Parathyroid adenoma (tissue), 2 donors: ENCODE data around the gene RASSF4.

Experiments used
- H2AFZ ChIP-seq: fragments of 300-600 bp; sonication (generic); one replicate; pipeline ENCODE4 v1.7.0; 2017; ENCODE audit warnings: antibody characterized with exemption, mild to moderate bottlenecking
- H3K27ac ChIP-seq: fragments of 300-600 bp; sonication (generic); one replicate; pipeline ENCODE4 v1.7.0; 2017
- H3K27me3 ChIP-seq: fragments of 300-600 bp; sonication (generic); one replicate; pipeline ENCODE4 v1.7.0; 2017; ENCODE audit warnings: low read length; ENCODE audit not compliant: control insufficient read depth, insufficient read depth
- H3K36me3 ChIP-seq: fragments of 300-600 bp; sonication (generic); one replicate; pipeline ENCODE4 v1.7.0; 2017; ENCODE audit warnings: low read length; ENCODE audit not compliant: control insufficient read depth, insufficient read depth
- H3K4me1 ChIP-seq: fragments of 300-600 bp; sonication (generic); one replicate; pipeline ENCODE4 v1.7.0; 2017; ENCODE audit warnings: control low read depth
- H3K4me2 ChIP-seq: fragments of 300-600 bp; sonication (generic); one replicate; pipeline ENCODE4 v1.7.0; 2017; ENCODE audit warnings: low read length
- H3K4me3 ChIP-seq: fragments of 300-600 bp; sonication (generic); one replicate; pipeline ENCODE4 v1.7.0; 2017; ENCODE audit warnings: low read depth, low read length
- H3K79me2 ChIP-seq: fragments of 300-600 bp; sonication (generic); one replicate; pipeline ENCODE4 v1.7.0; 2017; ENCODE audit warnings: control low read depth
- H3K9ac ChIP-seq: fragments of 300-600 bp; sonication (generic); one replicate; pipeline ENCODE4 v1.7.0; 2017; ENCODE audit warnings: mild to moderate bottlenecking
- H3K9me3 ChIP-seq: fragments of 300-600 bp; sonication (generic); one replicate; pipeline ENCODE4 v1.7.0; 2017; ENCODE audit warnings: low read length; ENCODE audit not compliant: control insufficient read depth
- CTCF ChIP-seq: fragments of 300-600 bp; sonication (generic); IDR thresholded peaks from one replicate; pipeline ENCODE4 v1.7.0; 2017; ENCODE audit warnings: antibody characterized with exemption, mild to moderate bottlenecking
- donor health status: primary hyperparathyroidism.

The RASSF4 gene

GRCh38 chr10:44989597-44990301, 30.1 kb downstream of the RASSF4 start:
- Histone ChIP-seq H3K27me3 (no peaks in the 10 kb centered on the region), H3K27ac (no peak overlapping the region), H3K9me3 (no peaks in the 10 kb centered on the region), H3K79me2 (no peaks in the 10 kb centered on the region), H3K4me2 (no peak overlapping the region), H3K9ac (no peak overlapping the region), H3K4me1 (no peaks in the 10 kb centered on the region), H2AFZ (no peak overlapping the region), H3K36me3 (no peaks in the 10 kb centered on the region), H3K4me3 (no peak overlapping the region)
- TF ChIP-seq CTCF = no peak

- H3K9me3 ChIP-seq = no peaks in the 10 kb centered on the region
- H3K4me3 ChIP-seq = no peak overlapping the region
- H3K4me1 ChIP-seq = no peaks in the 10 kb centered on the region
- H3K79me2 ChIP-seq = no peaks in the 10 kb centered on the region
- H2AFZ ChIP-seq = no peak overlapping the region
- no peak for TF ChIP-seq CTCF
- no peaks in the 10 kb centered on the region for H3K36me3 ChIP-seq
- no peaks in the 10 kb centered on the region for H3K27me3 ChIP-seq
- H3K4me2 ChIP-seq = no peak overlapping the region
- H3K27ac ChIP-seq = no peak overlapping the region
- no peak overlapping the region for H3K9ac ChIP-seq
Observed at GRCh38 chr10:44990302-44990655, 30.7 kb downstream of the RASSF4 start.

- H2AFZ ChIP-seq = no peak overlapping the region
- no peaks in the 10 kb centered on the region for H3K4me1 ChIP-seq
- no peak overlapping the region for H3K4me3 ChIP-seq
- no peaks in the 10 kb centered on the region for H3K36me3 ChIP-seq
- no peak overlapping the region for H3K4me2 ChIP-seq
- no peak overlapping the region for H3K27ac ChIP-seq
- TF ChIP-seq CTCF = no peak
- no peaks in the 10 kb centered on the region for H3K27me3 ChIP-seq
- no peaks in the 10 kb centered on the region for H3K9me3 ChIP-seq
- H3K9ac ChIP-seq = no peak overlapping the region
- H3K79me2 ChIP-seq = no peaks in the 10 kb centered on the region
Observed at GRCh38 chr10:44990965-44991364, 31.4 kb downstream of the RASSF4 start.

GRCh38 chr10:44991571-44991970, 32.0 kb downstream of the RASSF4 start:
- Histone ChIP-seq H2AFZ (no peak overlapping the region), H3K4me1 (no peaks in the 10 kb centered on the region), H3K27me3 (no peaks in the 10 kb centered on the region), H3K9me3 (no peaks in the 10 kb centered on the region), H3K9ac (no peak overlapping the region), H3K27ac (no peak overlapping the region), H3K79me2 (no peaks in the 10 kb centered on the region), H3K36me3 (no peaks in the 10 kb centered on the region), H3K4me2 (no peak overlapping the region), H3K4me3 (no peak overlapping the region)
- TF ChIP-seq CTCF = no peak

DNA sequence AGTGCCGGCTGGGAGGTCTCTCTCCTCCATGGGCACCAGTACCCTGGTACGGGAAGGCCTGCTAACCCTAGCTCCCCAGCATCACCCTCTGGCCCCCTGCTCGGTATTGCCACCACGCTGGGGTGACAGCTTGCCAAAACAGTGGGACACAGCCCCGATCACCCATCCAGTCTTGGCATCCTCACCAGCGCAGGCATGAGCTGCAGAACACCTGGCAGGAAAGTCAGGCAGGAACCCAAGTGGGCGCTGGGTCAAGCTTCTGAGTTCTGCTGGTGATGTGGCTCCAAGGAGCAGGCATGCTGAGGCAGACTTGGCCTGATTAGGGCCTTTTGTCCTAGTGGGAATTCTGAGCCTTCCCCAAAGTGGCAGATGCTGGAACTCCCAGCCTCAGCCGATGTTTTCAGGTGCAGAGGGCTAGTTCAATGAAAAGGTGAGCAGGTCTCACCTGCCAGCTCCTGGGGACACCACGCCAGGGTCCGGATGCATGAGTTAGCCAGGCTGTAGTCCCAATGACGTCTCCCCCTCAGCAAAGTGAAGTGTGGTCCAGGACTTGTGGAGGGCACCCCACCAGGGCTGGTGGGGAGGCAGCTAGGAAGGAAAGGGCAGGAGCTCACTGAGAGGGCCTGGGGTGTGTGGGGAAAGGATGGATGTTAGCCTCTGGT, 32.6 kb downstream of the RASSF4 start:
- Histone ChIP-seq H3K9ac (no peak overlapping the region), H3K4me3 (no peak overlapping the region), H3K27ac (no peak overlapping the region), H3K36me3 (no peaks in the 10 kb centered on the region), H3K9me3 (no peaks in the 10 kb centered on the region), H3K4me2 (no peak overlapping the region), H3K27me3 (no peaks in the 10 kb centered on the region), H3K79me2 (no peaks in the 10 kb centered on the region), H3K4me1 (no peaks in the 10 kb centered on the region), H2AFZ (no peak overlapping the region)
- no peak for TF ChIP-seq CTCF
